HG02642 (cell line): Measurements from ENCODE around the gene OPTC.
"Not testable (repeated sequence)": the region's sequence is repeated elsewhere in the genome, so short reads cannot be mapped to it uniquely, and the experiment has no call there.

Experiments used
- ATAC-seq: cut with Tn5 transposase; IDR thresholded peaks from one replicate; pipeline ENCODE4 v1.9.1; 2021; ENCODE audit warnings: mild to moderate bottlenecking; ENCODE audit not compliant: unreplicated experiment, poor library complexity

Gene OPTC

DNA sequence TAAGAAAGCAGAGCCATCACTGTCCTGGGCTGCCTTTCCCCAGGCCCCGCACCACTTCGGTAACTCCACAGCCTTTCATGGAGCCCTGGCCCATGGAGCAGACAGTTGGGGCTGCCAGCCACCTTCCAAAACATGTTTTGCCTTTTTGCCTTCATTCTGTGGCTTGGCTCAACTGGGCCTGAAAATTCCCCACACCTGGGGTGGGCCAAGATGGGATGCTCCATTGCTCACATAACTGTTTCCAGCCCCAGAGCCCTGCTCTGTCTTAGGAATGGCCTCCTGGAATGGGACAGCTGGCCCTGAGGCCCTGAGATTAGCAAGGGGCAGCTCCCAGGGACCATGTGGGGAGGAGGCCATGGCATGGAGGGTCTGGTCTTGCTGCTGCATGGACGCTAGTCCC is 29.2 kb upstream of the OPTC start:
- no peak for ATAC-seq

DNA sequence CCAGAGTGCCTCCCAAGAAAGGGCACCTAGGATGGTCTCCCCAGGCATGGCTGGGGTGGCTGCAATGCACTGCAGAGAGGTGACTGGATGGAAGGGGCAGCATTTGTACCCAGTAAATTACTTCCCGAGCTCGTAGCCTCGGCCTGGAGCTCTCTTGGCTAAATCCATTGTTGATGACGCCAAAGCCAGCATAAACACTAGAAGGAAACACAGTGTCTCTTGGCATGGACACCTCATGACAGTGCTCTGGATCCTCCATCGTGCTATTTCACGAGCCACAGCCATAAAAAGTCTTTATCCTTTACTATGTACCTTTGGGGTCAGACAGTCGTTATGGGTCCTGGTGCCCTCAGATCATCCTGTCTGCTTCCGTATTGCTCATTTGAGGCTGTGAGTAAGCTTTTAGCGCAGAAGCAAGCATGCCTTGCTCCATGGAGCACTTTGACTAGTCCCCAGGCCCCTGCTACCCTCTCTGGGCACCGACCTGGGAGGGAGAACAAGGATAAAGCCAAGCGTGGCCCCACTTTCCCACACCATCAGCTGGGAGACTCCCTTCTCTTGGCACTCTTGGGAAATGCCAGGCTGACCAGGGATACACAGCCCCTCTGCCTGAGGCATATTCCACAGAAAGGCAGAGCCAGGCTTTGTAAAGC is 28.7 kb upstream of the OPTC start:
- ATAC-seq, result no peak

DNA sequence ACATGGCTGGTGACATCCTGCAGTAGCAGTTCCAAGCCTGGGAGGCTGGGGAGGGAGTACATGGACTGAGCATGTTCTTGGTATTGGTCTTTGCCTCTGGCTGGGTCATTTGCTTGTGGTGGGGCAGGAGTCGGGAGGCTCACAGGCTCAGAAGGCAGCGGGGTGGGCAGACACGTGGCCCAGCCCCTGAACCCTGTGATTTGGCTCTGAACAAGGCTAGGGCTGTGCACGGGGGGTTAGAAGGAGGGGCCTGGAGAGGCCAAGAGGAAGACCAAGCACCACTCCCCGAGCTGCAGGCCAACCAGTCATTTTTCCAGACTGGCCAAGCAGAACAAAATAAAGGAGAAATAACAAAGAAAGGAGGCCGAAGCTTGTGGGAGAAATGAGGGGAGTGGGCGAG is 28.0 kb upstream of the OPTC start:
- no peak for ATAC-seq

DNA sequence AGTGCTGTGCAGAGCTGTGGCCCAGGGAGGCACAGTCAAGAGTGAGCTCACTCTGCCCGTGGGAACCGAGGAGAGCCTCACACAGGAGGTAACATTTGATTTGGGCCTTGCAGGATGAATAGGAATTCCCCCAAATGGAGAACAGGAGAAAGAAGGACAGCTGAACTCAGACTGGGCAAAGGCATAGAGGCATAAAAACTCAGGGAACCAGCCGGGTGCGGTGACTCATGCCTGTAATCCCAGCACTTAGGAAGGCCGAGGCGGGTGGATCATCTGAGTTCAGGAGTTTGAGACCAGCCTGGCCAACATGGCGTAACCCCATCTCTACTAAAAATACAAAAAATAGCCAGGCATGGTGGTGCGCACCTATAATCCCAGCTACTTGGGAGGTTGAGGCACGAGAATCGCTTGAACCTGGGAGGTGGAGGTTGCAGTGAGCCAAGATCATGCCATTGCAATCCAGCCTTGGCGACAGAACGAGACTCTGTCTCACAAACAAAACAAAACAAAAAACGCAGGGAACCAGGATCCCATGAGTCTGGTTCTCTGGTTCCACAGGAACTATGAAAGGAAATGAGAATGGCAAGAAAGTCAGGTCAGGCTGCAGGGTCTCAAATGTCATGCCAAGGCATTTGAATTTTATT is 26.9 kb upstream of the OPTC start:
- not testable (repeated sequence) for ATAC-seq

DNA sequence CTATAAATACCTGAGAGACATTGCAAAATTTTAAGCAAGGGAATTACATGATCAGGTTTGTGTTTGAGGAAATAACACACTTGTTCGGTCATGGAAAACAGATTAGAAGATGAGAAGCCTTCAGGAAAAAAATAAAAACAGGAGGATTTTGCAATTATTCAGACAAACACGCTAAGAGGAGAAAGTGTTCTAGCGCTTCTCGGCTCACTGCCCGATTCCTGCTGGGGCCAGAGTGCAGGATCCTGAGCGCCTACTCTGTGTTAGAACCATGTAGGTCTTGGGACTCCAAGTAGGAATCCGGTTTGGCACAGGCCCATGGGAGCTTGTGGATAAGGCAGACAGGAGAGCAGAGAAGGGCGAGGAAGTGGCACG is 26.4 kb upstream of the OPTC start:
- no peak for ATAC-seq

DNA sequence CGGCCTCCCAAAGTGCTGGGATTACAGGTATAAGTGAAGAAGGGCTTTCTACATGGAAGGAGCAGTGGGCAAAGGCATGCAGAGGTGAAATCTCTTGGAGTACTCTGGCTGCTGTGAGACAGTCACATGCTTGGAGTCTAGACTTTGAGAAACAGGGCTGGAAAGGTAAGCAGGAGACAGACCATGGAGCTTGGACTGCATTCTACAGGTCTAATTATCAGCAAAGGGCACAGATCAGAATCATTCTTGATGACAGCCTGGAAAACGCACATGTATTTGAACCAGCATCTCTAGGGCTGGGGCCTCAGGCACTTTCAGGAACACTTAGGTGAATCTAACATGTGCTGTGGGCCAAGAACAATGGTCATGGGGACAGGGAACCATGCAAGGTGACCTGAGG is 25.6 kb upstream of the OPTC start:
- no peak for ATAC-seq

DNA sequence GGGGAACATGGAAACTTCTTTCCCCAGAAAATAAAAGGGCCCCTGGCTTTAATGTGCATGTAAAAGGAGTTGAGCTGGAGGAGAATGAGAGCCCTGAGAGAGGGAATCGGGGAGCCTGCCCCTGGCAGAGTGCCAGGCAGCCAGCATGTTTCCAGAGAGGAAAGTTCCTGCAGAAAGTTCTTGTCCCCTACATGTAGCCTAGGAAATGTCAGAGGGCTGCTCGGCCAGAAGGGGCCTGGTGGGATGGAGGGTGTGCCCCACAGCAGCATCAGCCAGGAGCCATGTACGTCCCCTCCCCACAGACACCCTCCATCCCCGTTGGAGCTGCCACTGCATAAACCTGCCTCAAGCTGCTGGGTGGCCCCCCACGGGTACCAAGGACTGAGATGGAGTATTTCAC is 23.7 kb upstream of the OPTC start:
- ATAC-seq, result no peak

DNA sequence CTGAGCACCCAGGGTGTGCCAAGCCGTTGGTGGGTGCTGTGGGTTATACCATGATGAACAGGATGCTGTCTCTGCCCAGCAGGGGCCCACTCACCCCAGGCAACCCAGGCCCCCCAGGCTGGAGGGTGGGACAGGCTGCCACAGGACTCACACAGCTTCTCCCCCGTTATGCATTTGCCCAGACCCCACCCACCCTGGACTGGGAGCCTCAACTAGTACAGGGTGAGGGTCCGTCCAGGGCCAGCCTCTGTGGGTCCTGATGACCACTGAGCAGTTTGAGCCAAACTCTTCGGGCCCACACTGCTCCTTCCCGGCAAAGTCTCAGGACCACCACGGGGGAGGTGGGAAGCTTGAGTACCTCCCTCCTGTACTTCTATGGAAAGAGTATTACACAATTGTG is 22.1 kb upstream of the OPTC start:
- no peak for ATAC-seq

DNA sequence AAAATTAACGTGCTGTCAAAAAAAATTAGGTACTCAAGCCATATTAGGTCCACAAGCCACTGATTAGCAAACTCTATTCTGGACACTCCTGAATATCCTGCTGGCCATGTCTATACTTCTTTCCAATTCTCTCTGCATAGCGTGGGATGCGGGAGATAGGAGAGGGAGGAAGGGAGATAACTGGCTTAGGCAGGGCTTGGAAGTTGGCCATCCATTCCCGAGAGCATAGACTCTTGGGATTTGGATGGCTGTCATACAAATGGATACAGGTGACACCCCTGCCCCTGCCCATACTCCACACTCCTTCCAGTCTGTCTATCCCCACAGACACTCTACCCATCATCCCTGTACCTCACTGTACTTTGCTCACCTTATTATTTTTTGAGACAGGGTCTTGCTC is 20.7 kb upstream of the OPTC start:
- no peak for ATAC-seq

DNA sequence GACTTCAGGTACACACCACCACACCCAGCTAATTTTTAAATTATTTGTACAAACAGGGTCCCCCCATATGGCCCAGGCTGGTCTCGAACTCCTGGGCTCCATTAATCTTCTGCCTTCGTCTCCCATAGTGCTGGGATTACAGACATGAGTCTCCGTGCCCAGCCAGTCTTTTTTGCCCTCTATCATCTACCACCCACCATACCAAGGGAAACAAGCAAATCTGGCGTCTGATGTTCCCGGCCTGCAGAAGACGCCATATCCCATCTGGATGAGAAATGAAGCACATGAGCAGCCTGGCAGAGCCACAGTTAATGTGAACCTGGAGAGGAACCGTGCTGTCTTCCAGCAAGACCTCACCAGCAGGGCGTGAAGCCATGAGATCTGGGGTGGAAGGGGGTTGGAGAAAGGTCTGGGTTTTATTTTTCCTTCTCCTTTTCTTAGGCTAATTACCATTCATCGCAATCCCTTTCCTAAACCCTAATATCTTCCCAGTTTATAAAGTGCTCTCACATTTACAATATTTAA is 20.1 kb upstream of the OPTC start:
- no peak for ATAC-seq

DNA sequence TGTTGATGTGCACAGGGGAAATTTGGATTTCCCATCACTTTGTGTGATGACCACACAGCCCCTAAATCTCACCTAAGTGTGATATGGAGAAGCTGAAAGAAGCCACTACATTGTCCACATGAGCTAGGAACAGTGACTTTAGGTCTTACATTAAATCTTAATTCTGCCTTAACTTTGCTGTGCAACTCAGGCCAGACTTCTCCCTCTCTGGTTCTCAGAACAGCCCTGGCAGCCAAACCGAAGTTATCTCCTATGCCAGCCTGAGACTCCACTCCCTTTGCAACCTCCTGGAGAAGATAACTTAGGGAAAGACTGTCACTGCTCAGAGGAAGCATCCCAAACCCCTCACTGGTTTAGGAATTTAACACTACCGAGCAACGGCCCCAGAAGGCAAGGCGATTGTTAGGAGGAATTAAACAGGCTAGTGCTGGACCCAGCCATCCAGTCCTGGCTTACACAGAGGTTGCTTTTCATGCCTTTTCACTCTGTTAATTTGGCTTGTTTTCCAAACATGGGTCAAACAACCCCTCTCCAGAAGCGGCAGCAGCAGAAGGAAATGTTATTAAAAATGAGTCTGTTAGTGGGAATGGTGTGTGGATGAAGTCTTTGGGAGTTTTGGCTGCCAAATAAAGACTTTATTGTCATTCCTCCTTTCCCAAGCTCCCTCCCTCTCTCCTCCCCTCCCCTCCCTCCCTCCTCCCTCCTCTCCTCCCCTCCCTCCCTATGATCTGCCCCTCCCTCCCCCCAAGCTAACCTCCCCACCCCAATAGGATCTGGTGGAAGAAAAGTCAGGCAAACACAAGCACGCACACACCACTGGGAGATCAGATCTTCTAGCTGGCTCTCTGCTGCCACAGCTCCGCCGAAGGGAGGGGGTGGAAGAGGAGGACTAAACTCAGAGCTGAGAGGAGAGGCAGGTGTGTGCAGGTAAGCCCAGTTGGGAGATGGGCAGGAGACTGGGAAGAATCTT is 18.7 kb upstream of the OPTC start, which contains the start of gene PRELP:
Gene PRELP, plus strand, starts transcription at position 795 of the 970 bp plus-strand sequence. CDS start 7,379 bp downstream, outside the sequence.
- ATAC-seq, result no peak

DNA sequence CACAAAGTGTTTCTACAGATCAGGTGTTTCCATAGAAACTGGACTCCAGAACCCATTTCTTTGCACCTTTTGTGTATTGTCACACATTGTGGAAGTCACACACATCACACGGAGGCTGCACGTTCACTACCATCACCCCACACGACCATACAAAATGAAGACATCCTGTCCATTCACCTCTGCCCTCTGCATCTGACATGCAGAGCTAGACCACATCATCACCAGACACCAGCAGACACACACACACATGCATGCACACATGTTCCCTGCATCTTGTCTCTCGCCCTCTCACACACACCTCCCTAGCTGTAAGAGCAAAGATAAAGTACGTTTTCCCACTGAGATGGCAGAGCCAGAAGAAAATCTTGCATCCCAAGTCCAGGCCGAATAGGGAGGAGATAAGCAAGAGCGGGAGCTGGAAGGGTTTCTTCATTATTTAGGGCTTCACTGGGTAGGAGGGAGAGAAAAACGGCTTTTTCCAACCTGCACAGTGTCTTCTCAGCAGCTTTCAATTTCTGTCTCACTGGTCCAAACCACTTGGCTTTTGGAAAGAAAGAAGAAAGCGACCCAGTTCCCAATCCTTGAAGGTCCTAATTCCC is 17.6 kb upstream of the OPTC start:
- ATAC-seq, result no peak

DNA sequence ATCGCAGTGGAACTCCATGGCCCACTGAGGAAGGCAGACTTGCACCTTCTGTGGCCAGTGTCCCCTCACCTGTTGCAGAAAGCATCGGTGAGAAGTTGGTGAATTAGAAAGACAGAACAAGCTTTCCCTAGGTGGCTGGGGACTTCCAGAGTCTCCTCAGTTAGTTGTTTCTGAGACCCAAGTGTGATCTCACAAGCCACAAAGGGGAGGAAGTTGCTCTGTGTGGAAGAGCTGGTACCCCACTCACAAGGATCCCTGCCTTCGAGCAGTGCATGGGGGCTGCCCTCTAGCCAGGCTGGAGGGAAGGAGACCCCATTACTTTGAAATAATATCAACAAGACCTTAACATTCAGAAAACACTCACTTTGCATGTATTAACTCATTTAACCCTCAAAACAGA is 16.2 kb upstream of the OPTC start:
- no peak for ATAC-seq

DNA sequence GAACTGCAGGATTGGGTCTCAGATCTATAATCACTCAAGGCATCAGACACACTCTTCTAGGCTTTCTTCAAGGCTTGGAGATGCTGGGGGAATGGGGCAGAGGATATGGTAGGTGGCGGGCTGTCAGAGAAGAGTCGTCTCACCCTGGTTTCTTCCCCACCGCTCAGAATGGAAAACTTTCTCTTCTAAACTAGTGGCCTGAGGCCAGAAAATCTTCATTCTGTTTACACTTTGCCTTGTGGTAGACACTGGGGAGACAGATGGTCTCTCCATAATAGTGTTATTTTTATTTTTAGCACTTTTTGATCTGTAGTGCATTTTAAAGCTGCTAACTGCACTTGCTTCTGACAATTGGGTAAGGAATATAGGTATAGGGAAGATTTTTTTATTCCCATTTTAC is 15.7 kb upstream of the OPTC start:
- no peak for ATAC-seq

DNA sequence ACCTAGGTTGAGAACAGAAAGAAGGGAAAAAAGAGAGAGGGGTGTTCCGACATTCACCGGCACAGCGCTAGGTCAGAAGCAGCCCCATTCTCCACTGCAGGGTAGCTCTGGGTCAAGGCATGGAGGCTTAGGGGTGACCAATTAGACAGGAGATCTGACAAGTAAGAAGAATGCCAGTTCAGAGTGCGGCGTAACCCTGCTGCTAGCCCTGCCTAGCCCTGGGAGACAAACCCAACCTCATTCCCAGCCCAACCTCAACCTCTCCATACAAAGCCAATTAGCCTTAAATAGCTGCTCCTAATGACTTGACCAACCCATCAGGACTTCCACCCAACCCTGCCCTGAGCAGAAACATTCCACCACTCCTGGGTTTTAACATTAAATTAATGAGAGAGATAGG is 15.0 kb upstream of the OPTC start:
- no peak for ATAC-seq

DNA sequence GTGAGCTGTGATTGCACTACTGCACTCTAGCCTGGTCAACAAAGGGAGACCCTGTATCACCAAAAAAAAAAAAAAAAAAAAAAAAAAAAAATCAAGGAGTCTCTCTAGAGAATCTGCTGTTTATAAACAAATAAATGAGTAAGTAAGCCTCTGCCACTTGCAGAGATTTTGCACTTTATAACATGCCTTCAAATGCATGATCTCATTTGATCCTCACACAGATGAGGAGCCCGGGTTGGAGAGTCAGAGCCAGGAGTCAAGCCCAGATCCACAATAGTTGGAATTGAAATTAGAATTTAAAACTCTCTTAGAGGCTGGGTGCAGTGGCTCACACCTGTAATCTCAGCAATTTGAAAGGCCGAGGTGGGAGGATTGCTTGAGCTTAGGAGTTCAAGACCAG is 14.3 kb upstream of the OPTC start:
- no peak for ATAC-seq

DNA sequence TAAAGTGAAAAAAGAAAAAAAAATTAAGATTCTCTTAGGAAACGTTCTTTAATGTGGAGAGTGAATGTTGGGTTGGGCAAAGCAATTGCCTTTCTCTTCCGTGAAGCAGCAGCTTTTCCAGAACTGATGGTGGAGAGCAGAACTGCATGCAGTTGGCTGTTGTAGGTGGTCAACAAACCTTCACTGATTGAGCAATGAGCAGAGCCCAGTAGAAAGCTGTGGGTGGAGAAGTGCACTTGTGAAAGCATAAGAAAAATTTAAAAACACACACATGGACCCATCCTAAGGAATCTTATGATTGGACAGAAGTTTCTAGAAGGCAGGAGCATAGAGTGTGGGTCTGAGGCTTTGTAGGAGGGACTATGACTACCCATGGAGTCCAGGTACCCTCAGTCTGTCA is 13.9 kb upstream of the OPTC start:
- no peak for ATAC-seq

DNA sequence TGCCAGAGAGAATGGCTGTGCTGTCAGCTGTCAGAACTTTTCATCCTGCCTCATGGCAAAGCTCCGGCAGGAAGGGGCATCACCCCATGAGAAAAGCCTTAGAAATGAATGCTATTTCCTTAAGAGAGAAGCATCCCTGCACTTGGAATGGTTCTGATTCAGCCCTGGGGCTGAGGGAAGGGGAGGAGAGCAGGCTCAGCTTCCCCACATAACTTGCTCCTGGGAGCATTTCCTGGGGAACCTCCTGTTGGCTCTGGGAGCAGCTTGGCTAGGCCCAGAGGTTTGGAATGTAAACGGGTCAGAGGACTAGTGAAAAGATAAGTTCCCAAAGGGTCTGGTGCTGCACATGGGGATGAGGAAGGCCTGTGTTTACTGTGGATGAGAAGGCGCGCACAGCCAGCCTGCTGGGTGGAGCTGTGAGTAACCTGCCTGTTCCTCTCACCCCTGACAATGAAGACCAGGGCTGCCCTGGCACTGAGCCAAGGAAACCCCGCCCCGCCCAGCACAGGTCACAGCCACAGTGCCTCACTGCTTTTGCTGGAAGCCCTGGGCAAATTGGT is 13.3 kb upstream of the OPTC start:
- no peak for ATAC-seq

DNA sequence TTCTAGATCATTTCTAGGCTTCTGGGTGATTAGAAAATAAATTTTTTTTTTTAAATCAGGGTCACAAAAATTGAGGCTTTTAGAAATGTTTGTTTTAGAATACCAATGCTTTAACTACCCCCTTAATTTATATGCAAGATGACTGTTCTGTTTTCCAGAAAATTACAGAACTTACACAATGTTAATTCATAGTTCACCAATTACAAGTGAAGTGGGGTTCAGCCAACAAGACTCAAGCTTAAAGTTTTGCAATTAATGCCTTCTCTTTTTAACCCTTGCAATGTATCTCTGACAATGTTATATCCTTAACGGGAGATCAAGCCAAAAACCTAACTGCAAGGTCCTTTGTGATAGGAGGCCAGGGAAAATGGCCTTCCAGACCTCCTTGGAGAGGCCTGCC is 12.8 kb upstream of the OPTC start:
- ATAC-seq, result no peak

DNA sequence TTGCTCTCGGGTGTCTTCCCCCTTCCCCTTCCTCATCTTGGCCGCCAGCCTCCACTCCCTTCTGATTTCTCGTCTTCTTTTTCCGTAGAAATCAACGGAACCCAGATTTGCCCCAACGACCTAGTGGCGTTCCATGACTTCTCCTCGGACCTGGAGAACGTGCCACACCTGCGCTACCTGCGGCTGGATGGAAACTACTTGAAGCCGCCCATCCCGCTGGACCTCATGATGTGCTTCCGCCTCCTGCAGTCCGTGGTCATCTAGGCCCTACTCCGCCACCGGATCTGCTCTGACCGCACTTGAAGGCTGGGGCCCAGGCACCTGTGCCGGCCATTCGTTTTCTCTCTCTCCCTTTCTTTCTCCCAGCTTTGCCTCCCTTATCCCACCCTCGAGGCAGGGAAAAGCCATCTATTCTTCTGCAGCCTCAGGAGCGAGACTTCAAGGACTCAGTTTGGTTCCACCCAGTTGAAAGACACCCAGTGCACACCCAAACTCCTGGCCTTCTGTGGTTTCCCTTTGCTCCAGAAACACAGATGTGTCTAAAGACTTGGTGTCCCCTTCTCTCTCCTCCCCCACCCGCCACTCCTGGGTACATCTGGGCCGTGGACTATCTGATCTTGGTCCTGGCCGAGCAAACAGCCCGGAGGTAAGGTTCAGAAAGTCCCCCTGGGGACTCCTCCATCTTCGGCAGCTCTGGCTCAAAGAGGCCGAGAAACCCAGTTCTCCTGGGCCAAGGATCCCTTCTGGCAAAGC is 7.2 kb upstream of the OPTC start:
- ATAC-seq, result no peak
